Esophagus mucosa (tissue), 1 donor: ENCODE results near the gene SAFB2. TPM values are rescaled to one million over a fixed set of nuclear protein-coding genes. Genes with fewer than 3 reads are reported as not detected.

Source experiments
- ATAC-seq: fragments of 200-7000 bp; cut with Tn5 transposase; one replicate; pipeline ENCODE4 v1.9.1; 2020
- total RNA-seq: library from RNA; stranded (reverse); gene quantifications from one replicate; pipeline ENCODE4 v1.2.4, GENCODE V29; 2023
- donor health status: DM: yes; HTN: yes; CAD: no.

The SAFB2 gene
- total RNA-seq, 1 donor from 2014 or later: 30.0 TPM

DNA sequence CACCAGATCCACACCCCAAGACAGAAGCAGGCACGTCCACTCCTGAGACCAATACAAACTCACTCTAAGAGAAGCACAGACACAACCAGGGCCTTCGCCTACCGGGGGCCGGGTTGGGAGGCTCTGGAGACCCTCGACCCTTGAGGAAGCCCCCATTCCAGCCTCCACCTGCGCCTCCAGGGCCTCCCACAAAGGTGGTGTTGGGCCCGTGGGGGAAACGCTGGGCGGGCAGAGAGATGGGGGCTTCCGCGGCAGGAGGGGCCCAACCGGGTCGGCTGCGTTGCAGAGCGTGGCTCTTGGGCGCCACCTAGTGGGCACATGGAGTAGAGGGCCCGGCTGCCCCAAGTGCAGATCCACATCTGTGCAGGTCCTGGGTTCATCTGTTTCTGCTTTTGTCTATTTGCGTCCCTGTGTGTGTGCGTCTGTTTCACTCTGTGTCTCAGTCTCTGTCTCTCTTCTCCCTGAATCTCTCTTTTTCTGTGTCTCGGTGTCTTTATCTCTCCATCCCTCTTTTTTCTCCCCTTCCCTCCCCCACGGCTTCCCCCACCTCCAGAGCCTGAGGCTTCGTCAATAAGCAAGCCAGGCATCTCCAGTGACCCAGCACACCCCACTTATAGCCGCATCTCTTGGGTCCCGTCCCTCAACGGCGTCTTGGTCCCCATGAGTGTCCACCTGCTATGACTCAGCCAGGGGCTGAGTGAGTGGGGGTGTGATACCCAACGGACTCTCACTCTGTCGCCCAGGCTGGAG, 44.3 kb downstream of the SAFB2 start:
- ATAC-seq: peak; percentile 81

DNA sequence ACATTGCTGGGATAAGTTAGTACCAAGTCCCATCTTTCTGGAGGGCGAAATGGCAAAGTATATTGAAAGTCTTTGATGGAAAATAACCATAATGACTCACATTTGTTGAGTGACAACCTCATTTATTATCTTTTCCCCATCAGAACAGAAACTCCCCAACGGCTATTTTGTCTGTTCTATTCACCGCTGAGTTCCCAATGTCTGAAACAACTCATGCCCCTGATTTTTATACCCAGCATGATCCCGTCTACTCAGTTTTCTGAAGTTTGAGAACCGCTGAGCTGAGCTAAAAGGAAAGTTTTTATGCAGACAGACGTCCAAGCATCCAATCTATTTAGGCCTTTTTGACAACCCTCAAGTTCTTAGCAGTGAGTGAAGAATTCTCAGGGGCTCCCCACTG, 47.0 kb downstream of the SAFB2 start:
- no peak for ATAC-seq

DNA sequence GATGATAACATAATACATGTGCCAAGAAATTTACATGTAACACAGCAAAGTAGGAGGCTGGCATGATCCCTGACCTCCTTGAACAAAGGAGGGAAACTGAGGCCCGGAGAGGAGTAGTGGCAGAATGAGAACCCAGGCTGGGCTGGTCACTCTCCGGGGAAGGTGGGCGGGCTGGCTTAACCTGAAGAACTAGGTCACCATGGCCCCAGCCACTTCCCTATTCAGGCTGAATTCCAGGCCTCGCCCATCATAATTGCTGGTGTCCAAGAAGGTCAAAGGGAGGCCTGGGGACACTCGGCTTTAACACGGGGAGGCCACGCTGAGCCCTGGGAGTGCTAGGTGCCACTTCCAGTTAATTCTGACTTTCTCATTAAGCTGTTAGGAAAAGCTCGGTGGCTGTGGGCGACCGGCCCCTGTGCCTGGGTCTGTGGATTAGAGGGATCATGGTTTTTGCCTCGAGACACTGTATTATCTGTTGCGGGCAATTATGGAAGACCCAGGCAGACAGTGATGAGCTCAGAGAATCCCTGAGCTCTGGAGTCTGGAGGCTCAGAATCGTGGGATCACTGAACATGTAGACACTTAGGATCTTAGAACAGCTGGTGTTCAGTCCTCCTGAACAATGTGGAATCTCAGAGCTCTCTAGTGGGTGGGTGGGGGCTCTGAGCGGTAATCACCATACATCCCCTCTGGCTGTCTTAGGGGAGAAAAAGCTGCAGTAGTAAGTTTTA, 49.9 kb downstream of the SAFB2 start:
- peak; percentile 66 for ATAC-seq

DNA sequence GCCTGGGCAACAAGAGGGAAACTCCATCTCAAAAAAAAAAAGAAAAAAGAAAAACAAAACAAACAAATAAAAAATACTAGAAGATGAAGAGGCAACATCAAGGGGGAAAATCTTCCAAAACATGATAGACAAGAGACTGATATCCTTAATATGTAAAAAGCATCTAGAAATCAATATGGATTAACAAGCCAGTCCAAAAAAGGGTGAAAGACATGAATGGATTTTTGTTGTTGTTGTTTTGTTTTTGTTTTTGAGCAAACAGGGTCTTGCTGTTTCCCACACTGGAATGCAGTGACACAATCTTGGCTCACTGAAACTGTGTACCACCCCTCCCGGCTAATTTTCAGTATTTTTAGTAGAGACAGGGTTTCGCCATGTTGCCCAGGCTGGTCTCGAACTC, 50.8 kb downstream of the SAFB2 start:
- no peak for ATAC-seq

DNA sequence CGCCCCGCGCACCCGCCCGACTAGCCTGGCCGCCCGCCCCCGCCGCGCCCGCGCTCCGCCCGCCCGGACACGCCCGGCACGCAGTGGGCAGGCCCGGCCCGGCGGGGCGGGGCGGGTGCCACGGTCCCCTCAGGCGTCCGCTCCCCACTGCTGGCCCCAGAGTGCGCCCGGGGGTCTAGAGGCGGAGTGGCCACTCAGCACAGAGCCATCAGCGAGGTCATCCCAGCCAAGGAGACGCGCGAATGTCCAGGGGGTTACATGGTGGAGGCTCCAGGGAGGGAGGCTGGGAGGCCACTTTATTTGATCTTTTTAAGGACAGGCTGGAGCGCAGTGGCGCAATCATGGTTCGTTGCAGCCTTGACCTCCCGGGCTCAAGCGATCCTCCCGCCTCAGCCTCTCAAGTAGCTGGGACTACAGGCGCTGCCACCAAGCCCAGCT, 54.6 kb downstream of the SAFB2 start:
- peak; percentile 73 for ATAC-seq

DNA sequence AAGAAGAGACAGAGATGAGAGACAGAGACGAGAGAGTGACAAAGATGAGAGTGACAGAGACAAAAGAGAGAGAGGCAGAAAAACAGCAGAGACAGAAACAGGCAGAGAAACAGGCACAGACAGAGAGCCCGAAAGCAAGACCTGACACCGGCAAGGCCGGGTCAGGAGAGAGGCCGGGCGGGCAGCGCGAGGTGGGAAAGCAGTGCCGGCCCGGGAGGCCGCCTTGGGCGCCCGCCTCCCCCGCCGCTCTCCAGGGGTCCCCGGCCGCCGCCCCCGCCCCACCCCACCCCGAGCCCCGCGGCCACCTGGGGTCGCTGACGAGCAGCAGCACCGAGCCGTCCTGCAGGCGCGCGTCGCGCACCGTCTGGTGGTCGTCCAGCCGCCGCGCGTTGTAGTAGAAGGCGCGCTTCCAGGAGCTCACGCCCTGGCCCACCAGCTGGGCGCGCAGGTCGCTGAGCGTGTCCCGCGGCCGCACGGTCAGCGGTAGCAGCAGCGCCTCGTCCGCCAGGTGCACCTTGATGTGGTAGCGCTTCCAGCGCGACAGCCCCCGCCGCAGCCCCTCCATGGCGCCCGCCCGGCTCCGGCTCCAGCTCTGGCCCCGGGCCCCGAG, 55.1 kb downstream of the SAFB2 start, which contains the start of gene TINCR:
Gene TINCR, minus strand, starts transcription at position 594 of the 610 bp plus-strand sequence.
- peak; percentile 23 for ATAC-seq

DNA sequence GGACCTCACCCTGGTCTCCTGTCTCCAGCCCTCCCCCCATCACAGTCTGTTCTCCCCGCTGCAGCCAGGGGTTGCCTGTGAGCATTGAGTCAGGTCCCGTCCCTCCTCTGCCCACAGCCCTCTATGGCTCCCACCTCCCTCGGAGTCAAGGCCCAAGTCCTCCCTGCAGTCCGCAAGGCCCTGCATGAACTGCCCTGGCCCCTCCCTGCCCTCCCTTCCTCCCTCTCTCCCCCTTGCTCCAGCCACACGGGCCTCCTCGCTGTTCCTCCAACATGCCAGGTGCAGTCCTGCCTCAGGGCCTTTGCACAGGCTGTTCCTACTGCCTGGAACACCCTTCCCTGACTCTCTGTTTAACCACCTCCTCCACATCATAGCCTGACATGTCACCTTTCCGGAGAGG, 57.6 kb downstream of the SAFB2 start:
- ATAC-seq: no peak

DNA sequence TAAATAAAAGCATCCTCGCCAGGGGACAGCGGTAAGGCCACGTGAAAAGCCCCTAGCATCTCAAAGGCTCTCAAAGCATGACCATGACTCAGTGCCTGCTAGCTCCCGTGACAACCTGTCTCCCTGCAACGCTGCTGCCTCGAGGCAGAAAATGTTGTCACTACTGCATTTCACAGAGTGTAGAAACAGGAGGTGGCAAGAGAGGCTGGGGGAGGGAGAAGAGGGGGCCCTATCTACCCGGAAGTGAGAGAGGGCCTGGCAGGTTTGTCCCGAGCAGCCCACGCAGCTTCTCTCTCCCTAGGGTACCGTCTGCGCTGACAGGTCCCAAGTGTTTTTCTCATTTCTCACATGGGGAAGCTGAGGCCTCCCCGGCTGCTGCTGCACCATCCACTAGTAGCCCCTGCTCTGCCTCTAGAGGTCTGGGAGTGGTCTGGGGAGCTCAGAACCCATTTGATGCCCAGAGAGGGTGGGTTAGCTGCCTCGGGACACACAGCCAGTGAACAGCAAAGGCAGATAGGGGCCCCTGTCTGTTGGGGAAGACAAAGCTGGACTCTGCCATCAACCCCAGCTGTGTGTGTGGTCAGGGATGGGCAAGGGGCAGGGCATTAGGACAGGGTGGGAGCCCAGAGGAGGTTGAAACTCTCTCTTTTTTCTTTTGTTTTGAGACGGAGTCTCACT, 58.5 kb downstream of the SAFB2 start:
- ATAC-seq: peak; percentile 68

DNA sequence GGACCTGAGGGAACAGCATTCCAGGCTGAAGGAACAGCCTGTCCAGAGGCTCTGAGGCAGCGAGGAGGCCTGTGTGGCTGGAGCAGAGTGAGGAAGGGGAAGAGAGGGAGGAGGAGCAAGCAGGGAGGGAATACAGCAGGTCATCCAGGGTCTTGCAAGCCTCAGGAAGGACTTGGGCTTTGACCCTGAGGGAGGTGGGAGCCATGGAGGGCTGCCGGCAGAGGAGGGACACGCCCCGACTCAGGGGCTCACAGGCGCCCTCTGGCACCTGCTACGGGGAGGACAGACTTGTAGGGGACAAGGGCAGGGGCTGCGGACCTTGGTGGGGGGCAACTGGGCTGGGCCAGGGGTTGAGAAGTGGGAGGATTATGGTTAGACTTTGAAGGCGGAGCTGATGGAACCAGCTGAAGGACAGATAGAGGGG, 59.6 kb downstream of the SAFB2 start:
- ATAC-seq: no peak

DNA sequence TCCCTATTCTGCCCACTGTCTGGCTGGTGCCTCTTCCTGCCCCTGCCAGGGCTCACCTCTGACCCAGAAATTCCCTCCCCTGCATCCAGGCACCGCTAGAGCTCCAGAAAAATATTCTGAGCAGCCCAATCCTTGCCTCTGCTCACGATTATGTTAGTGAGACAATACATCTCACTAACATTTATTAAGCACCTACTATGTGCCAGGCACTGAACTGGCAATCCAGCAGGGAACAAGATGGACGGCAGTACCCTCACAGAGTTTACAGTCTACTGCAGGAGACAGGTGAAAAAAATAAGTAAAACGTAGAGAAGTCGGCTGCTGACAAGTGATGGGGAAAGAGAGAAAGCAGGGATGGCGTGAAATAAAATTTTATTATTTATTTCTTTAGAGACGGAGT, 60.3 kb downstream of the SAFB2 start:
- no peak for ATAC-seq

DNA sequence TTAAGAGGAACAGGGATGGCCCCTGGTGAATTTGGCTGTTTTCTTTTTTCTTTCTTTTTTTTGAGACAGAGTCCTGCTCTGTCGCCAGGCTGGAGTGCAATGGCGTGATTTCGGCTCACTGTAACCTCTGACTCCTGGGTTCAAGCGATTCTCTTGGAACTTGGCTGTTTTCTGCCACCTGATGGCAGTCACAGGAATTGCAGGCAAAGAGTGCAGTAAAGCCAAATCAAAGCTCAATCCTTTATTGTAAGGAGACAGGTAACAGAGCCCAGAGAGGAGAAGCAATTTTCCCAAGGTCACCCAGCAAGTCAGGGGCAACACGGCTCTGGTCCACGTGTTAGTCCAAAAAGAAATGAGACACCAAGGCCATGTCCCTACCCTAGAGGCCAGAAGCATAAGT, 61.0 kb downstream of the SAFB2 start:
- no peak for ATAC-seq

DNA sequence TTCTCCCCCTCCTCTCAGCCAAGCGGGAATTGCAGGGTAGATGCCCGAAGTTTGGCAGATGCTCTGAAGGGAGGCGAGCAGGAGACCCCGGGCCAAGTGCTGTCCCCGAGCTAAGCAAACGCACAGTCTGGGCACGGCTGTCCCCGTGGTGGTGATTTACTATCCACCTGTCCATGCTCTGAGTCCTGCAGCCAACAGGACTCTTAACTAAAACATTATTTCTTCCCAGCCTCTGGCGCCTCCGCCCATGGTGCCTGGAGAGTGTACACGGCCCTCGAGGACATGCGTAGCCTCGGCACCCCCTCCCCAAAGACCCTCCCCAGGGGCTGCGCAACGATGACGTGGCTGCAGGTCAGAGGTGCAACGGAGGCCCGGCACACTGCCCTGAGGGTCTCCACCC, 62.4 kb downstream of the SAFB2 start:
- ATAC-seq: no peak

DNA sequence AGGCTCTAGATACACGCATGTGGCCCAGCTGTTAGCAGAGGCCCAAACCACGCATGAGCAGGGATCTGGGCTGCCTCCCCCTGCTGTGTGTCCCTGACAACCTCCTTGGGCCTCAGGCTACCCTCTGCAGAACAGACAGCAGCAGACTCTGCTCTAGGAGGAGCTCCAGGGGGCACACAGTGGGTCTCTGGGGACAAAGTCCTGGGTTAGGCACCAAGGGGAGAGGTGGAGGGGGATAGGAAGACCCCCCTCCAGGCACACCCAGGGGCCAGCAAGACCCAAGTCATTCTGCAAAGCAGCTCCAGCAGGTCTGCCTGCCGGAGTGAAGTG, 62.8 kb downstream of the SAFB2 start:
- no peak for ATAC-seq

DNA sequence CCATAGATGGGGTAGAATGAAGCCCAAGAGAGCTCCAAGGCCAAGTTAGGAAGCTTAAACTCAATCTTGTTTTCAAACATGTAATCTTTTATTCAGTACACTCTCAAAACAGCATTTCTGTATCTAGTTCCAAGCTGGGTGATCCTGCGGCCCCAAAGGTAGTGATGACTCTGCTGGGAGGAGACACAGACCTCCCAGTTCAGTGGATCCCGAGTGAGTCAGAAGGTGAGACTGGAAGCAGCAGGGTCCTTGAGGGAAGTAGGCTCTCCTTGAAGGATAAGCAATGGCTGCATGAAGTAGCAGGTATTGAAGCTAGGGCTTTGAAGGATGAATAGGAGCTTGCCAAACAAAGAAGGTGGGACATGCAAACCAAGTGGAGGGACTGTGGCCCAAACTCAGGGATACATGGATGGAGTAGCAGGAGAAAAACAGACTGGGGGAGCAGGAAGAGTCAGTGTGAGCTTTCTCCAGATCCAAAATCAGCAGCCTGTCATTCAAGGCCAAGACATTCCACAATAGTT, 64.4 kb downstream of the SAFB2 start:
- peak; percentile 70 for ATAC-seq

DNA sequence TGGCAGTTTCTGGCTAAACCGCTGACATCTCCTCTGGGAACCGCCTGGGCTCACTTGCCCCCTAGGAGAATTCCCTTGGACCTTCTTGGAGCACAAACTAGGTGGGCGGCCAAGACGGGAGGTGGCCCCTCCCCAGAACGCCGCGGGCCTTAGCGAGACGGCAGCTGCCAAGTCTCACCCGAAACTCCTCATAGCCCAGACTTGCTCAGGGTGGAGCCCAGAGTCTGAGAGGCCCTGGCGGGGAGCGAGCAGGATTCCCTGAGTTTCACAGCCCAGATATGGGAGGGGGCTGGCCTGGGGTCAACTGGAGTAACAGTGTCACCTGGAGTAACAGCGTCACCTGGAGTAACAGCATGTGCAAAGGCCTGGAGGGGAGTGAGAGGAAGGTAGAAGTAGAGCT, 64.9 kb downstream of the SAFB2 start:
- ATAC-seq: peak; percentile 91

DNA sequence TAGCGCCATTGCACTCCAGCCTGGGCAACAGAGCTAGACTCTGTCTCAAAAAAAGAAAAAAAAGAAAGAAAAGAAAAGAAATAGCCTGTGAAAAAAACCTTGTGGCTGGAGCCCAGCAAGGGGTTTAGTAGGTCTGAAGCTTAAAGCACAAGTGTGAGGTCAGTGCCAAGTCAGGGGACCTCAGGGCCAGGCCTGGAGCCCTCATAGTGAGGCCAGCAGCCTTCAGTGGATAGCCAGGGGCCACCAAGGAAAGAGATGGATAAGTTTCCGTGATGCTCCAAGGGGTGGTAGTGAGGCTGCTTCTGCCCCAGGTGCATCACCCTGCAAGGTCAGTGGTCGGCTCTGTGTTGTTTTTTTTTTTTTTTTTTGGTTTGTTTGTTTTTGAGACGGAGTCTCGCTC, 67.7 kb downstream of the SAFB2 start:
- ATAC-seq: no peak

DNA sequence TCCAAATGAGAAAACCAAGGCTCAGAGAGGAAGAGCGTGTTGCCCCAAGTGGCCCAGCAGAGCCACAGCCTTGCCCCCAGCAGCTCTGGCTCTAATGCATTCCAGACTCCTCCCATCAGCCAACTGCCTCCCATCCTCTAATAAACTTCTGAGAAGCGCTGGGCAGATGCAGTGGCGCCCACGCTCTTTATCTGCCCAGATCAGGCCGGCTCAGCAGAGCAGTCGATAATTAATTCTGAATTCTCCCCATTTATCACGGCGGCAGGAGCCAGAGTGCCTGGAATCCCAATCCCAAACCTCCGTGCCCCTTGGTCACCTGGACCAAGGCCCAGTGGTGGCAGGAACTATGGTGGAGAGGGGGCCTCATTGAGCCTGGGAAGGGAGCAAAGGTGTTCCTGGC, 68.7 kb downstream of the SAFB2 start:
- ATAC-seq: no peak

DNA sequence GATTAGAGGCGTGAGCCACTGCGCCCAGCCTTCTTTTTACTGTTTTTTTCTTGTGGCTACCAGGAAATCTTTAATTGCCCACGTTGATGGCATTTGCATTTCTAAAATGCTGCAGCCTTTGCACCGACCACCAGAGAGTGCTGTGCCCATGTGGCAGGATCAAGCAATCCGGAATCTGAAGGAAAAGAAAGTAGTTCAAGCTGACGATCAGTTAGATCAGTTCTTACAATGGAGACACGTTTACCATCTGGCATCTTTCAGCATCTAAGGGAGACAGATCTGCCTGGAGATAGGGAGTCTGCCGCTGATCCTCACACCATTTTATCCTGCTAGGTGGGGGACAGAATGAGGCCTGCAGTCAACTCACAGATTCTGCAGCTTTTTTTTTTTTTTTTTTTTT, 74.7 kb downstream of the SAFB2 start:
- ATAC-seq: peak; percentile 77

DNA sequence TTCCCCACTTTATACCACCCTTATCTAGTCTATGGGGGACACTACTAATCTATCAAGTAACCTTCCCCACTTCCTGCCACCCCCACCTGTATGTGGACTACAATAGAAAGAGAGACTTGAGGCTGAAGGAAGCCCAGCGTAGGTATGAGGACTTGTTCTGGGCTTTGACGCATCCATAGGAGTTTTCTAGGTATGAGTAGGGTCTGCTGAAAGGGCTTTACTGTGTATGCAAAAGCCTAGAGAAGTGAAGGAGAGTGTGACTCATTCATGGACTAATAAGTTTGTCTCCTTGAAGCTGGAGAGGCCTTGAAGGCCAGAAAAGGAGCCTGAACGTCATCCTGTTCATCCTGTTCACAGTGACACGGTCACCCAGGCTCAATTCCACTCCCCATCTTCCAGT, 76.6 kb downstream of the SAFB2 start:
- ATAC-seq: peak; percentile 22

DNA sequence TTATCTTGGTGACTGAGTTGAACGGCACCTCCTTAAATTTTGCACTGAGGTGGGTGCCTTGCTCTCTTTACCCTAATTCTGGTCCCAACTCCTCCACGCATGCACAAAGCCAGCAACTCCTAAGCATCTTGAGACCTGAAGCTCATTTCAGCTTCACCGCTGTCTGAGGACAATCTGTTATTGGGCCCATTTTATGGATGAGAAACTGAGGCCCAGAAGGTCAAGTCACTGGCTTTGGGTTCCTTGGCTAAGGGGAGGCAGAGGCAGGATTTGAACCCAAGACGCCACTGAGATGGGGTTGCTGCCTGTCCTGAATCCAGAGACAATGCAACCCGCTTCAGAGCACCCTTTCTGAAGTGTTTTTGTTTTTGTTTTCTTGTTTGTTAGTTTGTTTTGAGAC, 77.5 kb downstream of the SAFB2 start:
- no peak for ATAC-seq

DNA sequence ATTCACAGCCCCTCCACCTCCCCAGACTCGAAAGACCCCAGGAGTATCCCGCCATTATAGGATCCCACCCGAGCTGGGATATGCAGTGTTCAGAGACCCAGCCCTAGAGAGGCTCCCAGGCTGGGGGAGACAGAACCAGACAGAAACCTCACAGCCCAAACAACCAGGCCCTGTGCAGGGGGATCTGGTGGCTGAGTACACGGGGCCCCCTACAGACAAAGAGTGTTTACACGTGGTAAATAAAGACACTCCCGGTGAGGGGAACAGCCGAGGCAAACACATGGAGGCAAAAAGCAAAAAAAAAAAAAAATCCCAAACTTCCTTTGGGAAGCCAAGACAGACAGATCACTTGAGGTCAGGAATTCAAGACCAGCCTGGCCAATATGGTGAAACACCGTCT, 79.9 kb downstream of the SAFB2 start:
- no peak for ATAC-seq

DNA sequence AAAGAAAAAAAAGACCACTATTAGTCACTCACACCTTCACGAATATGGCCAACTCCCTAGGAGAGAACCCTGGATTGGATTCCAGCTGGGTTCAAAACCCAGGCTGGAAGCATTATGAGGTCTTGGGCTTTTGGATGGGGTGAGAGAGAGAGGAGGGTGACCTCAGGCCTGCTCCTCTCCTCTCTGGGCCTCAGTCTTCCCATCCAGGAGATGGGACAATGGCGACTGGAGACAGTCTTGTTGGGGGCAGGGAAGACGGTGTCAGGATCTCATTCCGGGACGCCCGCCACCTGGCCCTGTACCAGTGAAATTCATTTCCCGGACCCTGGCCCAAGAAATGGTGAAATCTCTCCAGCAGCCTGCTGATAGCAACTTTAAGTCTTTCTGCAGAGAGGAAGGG, 81.1 kb downstream of the SAFB2 start:
- no peak for ATAC-seq

DNA sequence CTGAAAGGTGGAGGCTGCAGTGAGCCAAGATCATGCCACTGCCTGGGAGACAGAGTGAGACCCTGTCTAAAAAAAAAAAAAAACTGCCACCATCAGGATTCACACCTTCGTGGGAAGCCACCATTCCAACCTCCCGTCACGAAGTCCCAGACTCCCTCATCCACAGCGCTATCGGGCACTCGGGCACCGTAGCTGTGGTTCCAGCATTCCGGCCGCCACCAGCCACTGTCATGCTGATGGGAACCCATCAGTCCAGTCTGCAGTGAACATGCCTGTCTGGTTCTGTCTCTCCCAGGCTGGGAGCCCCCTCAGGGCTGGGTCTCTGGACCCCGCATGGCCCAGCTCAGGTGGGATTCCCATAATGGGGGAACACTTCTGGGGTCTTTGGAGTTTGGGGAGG, 82.4 kb downstream of the SAFB2 start:
- ATAC-seq: no peak
